Heart right ventricle (tissue), 16 donors: ENCODE results near the gene SETD3. TPM values are rescaled to one million over a fixed set of nuclear protein-coding genes. Genes with fewer than 3 reads are reported as not detected.

Source experiments
- ATAC-seq, 8 donors: fragments of 200-7000 bp; cut with Tn5 transposase; one replicate each; pipeline ENCODE4 v1.9.1; 2020; ENCODE audit warnings: mild to moderate bottlenecking in 8 of 8, moderate library complexity in 8 of 8, moderate number of reproducible peaks in 1 of 8
- DNase-seq, 2 donors: peaks; one replicate each; pipeline ENCODE4 v3.0.0-alpha.2; 2020
- H3K27ac ChIP-seq, 10 donors: fragments of 200-600 bp; sonication (generic) in 2 of 10; one replicate each; pipeline versions ENCODE4 v1.5.0 to v1.8.0; 2020 to 2022; ENCODE audit warnings: mild to moderate bottlenecking in 3 of 10
- H3K27me3 ChIP-seq, 7 donors: fragments of 200-600 bp; one replicate each; pipeline ENCODE4 v1.8.0; 2021 to 2022; ENCODE audit warnings: mild to moderate bottlenecking in 2 of 7
- H3K36me3 ChIP-seq, 9 donors: fragments of 200-600 bp; sonication (generic) in 1 of 9; one replicate each; pipeline versions ENCODE4 v1.5.0 to v1.8.0; 2020 to 2022; ENCODE audit warnings: mild to moderate bottlenecking in 2 of 9
- H3K4me1 ChIP-seq, 9 donors: fragments of 200-600 bp; sonication (generic) in 1 of 9; one replicate each; pipeline versions ENCODE4 v1.5.0 to v1.8.0; 2020 to 2022; ENCODE audit warnings: mild to moderate bottlenecking in 4 of 9
- H3K4me3 ChIP-seq, 10 donors: fragments of 200-600 bp; sonication (generic) in 2 of 10; one replicate each; pipeline versions ENCODE4 v1.5.0 to v1.8.0; 2020 to 2022; ENCODE audit warnings: mild to moderate bottlenecking in 7 of 10, moderate library complexity in 2 of 10
- H3K9me3 ChIP-seq, 11 donors: fragments of 200-600 bp in 10 of 11; sonication (generic) in 2 of 11; one replicate each; pipeline versions ENCODE4 v1.5.0 to v1.8.0; 2013 to 2022; ENCODE audit warnings: mild to moderate bottlenecking in 2 of 11, control low read depth in 1 of 11, moderate library complexity in 1 of 11
- CTCF ChIP-seq, 9 donors: fragments of 200-600 bp; sonication (generic) in 2 of 9; IDR thresholded peaks; one replicate each; pipeline versions ENCODE4 v1.5.0 to v1.8.0; 2021 to 2022; ENCODE audit warnings: antibody characterized with exemption in 9 of 9, mild to moderate bottlenecking in 5 of 9, moderate library complexity in 1 of 9
- WGBS, 2 donors: extraction: QIAGEN DNeasy Blood & Tissue Kit; methylation state at CpG; one replicate each; pipeline ENCODE4 v1.1.7; 2013; ENCODE audit warnings: inconsistent platforms in 1 of 2; 5-methylcytosine and 5-hydroxymethylcytosine counted together
- intact Hi-C, 10 donors: fragments of 100-400 bp; cut with DNase I; formaldehyde crosslinking; loops; one replicate each; pipeline versions ENCODE4 v1.11.1 to v1.14.2; 2022
- polyA plus RNA-seq, 2 donors: library from polyadenylated mRNA; stranded (reverse); fragments of 200-250 nt; gene quantifications; one replicate each; pipeline ENCODE4 v1.2.3, GENCODE V29; 2013
- total RNA-seq, 10 donors: library from RNA; stranded (reverse); fragmentation: NEBNext Ultra II Directional in 3 of 10; extraction: Animal tissue kit (Norgen Biotek cat#: 25700) in 3 of 10; gene quantifications; one replicate each; pipeline versions ENCODE4 v1.2.1 to v1.2.4, GENCODE V29; 2021 to 2023
- donor health status: Arrhythmogenic right ventricular cardiomyopathy.
- donor health status: ischemic (EF 13 %, LVEDD 7.1; RV severe dilation, severe dysfunction).
- donor health status: healthy with polysubstance abuse.
- donor health status: DM: no; HTN: yes; CAD: no.
- donor health status: DM: no; HTN: no; CAD: no.
- donor health status: ischemic (EF 25% LVEDD 6.9; RV normal size, moderate dysfunction).
- donor health status: ischemic (EF 25% LVEDD 5.7; RV mildly dilated, moderate dysfunction).
- donor health status: healthy.
- donor health status: DM: yes; HTN: yes; CAD: no.
- donor health status: Ischemic cardiomyopathy.
- donor health status: ischemic (EF 35%, LVEDD 5.7; RV mildly dilated, moderate dysfunction).
- donor health status: nonischemic (EF 11% LVEDD 7.7; RV severe dilation, severe dysfunction).
- donor health status: DM: yes; HTN: yes; CAD: no.
- donor health status: PGD.
- donor health status: ischemic (EF 29% LVEDD 5.4; RV normal size, mild dysfunction).
- donor health status: nonischemic (EF 23%, LVEDD 6.1; RV moderate dilation, normal function).

SETD3 gene
- total and polyA plus RNA-seq, 12 donors: 35.0 to 129 (median 106) TPM

DNA sequence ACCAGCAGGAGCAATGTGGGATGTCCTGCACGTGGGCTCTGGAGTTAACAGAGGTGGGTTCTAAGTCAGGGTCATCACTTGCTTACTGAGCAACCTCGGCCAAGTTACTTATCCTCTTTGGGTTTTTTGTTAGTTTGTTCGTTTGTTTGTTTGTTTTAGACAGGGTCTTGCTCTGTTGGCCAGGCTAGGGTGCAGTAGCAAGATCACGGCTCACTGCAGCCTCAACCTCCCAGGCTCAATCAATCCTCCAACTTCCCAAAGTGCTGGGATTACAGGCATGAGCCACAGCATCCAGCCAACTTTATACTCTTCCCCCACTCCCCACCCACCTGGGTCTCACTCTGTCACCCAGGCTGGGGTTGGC lies 78.4 kb downstream of the SETD3 start:
- TF ChIP-seq CTCF (IDR thresholded peaks at IDR 0.05): no peak
- intact Hi-C loops: no loop called here
- Histone ChIP-seq H3K36me3 (peaks cover 0 to 94% (median 50%) of the 10 kb centered on the region in 9 donors), H3K9me3 (no peaks in the 10 kb centered on the region), H3K27me3 (no peaks in the 10 kb centered on the region), H3K27ac (no peak overlapping the region), H3K4me3 (no peak overlapping the region), H3K4me1 (peaks cover 0 to 6% (median 0%) of the 10 kb centered on the region in 9 donors)
- DNase-seq (no peak), ATAC-seq (no peak)
- WGBS, 2 donors: 81 to 86% methylated on average over 4 of the region's 4 CpGs

DNA sequence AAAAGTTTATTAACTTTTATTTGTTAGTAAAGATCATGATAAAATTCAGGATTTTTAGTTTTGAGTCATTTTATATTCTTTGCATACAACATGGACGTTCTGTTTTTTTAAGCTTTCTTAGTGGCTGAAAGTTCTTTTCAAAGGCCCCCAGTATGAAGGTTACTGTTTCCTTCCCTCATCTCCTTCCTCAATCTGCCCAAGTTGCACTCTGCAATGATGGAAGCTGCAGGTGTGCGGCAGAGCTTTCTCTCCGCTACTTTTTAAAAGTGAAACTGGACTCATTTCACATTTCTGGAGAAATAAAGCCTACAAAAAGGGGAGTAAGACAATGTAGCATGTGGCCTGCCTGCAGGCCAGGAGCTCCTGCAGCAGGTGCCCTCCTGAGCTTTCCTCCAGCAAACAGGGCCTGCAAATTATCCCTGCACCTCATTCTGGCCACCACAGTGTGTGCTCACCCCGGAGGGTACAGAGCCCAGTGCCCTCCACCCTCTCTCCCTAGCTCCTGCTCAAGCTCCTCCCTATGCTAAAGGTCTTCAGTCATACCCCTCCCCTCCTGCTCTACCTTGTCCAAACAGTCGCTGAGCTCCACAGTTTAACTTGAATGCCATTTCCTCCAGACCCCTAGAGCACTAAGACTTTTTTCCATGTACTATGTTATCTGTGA lies 78.9 kb downstream of the SETD3 start:
- ATAC-seq: no peak

GRCh38 chr14:99401211-99401610 lies 79.4 kb downstream of the SETD3 start:
- H3K27me3 ChIP-seq: no peaks in the 10 kb centered on the region
- intact Hi-C loops: no loop called here
- 69 to 76% methylated on average over 4 of the region's 4 CpGs for WGBS, 2 donors
- peaks cover 0 to 7% (median 0%) of the 10 kb centered on the region in 9 donors for H3K4me1 ChIP-seq
- H3K9me3 ChIP-seq: no peaks in the 10 kb centered on the region
- H3K27ac ChIP-seq: no peak overlapping the region
- ATAC-seq (no peak), DNase-seq (no peak)
- peaks cover 0 to 95% (median 48%) of the 10 kb centered on the region in 9 donors for H3K36me3 ChIP-seq
- H3K4me3 ChIP-seq: no peak overlapping the region
- no peak for TF ChIP-seq CTCF (IDR thresholded peaks at IDR 0.05)

More for the DNA sequence above, 78.9 kb downstream of the SETD3 start:
- peaks cover 0 to 7% (median 0%) of the 10 kb centered on the region in 9 donors for H3K4me1 ChIP-seq
- peaks cover 0 to 95% (median 50%) of the 10 kb centered on the region in 9 donors for H3K36me3 ChIP-seq
- intact Hi-C loops: no loop called here
- 65 to 73% methylated on average over 5 of the region's 5 CpGs for WGBS, 2 donors
- no peak for TF ChIP-seq CTCF (IDR thresholded peaks at IDR 0.05)
- no peaks in the 10 kb centered on the region for H3K27me3 ChIP-seq
- H3K9me3 ChIP-seq: no peaks in the 10 kb centered on the region
- H3K27ac ChIP-seq: no peak overlapping the region
- no peak for DNase-seq
- H3K4me3 ChIP-seq: no peak overlapping the region

GRCh38 chr14:99397698-99398097 lies 83.0 kb downstream of the SETD3 start:
- TF ChIP-seq CTCF (IDR thresholded peaks at IDR 0.05): no peak
- Histone ChIP-seq H3K4me3 (no peak overlapping the region), H3K9me3 (no peaks in the 10 kb centered on the region), H3K27ac (peak overlapping the region in 2 of 10 donors; percentile 34 to 50), H3K36me3 (peaks cover 0 to 85% (median 27%) of the 10 kb centered on the region in 9 donors), H3K27me3 (no peaks in the 10 kb centered on the region), H3K4me1 (peaks cover 0 to 7% (median 0%) of the 10 kb centered on the region in 9 donors)
- DNase-seq (no peak), ATAC-seq (peak in 5 of 8 donors; percentile 37 to 77 (median 64))
- 63 to 75% methylated on average over 2 of the region's 2 CpGs for WGBS, 2 donors
- intact Hi-C loops: no loop called here
